GM21423 (cell line): ENCODE measurements around the gene CXCL6.

Source experiments
- ATAC-seq: cut with Tn5 transposase; IDR thresholded peaks from one replicate; pipeline ENCODE4 v1.9.1; 2021; ENCODE audit warnings: mild to moderate bottlenecking, moderate library complexity; ENCODE audit not compliant: unreplicated experiment

The CXCL6 gene

GRCh38 chr4:73841243-73841925 lies 4.9 kb downstream of the CXCL6 start:
- no peak for ATAC-seq

- ATAC-seq, result no peak
These were observed 6.2 kb downstream of the CXCL6 start for GRCh38 chr4:73842696-73843095.

- no peak for ATAC-seq
These were observed 6.9 kb downstream of the CXCL6 start for GRCh38 chr4:73843369-73843768.

- no peak for ATAC-seq
These were observed 7.9 kb downstream of the CXCL6 start for GRCh38 chr4:73844345-73844744.

- ATAC-seq, result no peak
These were observed 8.3 kb downstream of the CXCL6 start for GRCh38 chr4:73844806-73845205.

- ATAC-seq, result no peak
These were observed 11.2 kb downstream of the CXCL6 start for GRCh38 chr4:73847526-73848182.

- no peak for ATAC-seq
These were observed 11.8 kb downstream of the CXCL6 start for GRCh38 chr4:73848183-73848777.

- no peak for ATAC-seq
These were observed 13.9 kb downstream of the CXCL6 start for GRCh38 chr4:73850261-73850970.

GRCh38 chr4:73851293-73851692 lies 14.8 kb downstream of the CXCL6 start:
- no peak for ATAC-seq

- ATAC-seq, result no peak
These were observed 16.3 kb downstream of the CXCL6 start for GRCh38 chr4:73852771-73853170.

- no peak for ATAC-seq
These were observed 16.8 kb downstream of the CXCL6 start, which contains the start of gene PF4V1 for GRCh38 chr4:73853246-73853704. Gene PF4V1 (plus strand): TSS chr4:73853296. CDS start chr4:73853363, 67 bp downstream.

GRCh38 chr4:73853718-73854473 lies 17.4 kb downstream of the CXCL6 start:
- no peak for ATAC-seq

GRCh38 chr4:73855406-73855805 lies 18.9 kb downstream of the CXCL6 start:
- no peak for ATAC-seq

GRCh38 chr4:73856518-73856917 lies 20.0 kb downstream of the CXCL6 start:
- no peak for ATAC-seq

GRCh38 chr4:73859614-73860088 lies 23.2 kb downstream of the CXCL6 start:
- no peak for ATAC-seq

- ATAC-seq, result no peak
These were observed 23.7 kb downstream of the CXCL6 start for GRCh38 chr4:73860181-73860580.

GRCh38 chr4:73860917-73861316 lies 24.4 kb downstream of the CXCL6 start:
- ATAC-seq, result no peak

GRCh38 chr4:73862322-73862721 lies 25.8 kb downstream of the CXCL6 start:
- ATAC-seq, result no peak

GRCh38 chr4:73864365-73864764 lies 27.9 kb downstream of the CXCL6 start:
- ATAC-seq, result no peak

- ATAC-seq, result no peak
These were observed 28.5 kb downstream of the CXCL6 start for GRCh38 chr4:73864961-73865360.
